Activated T-helper 1 cell treated with anti-CD3 and anti-CD28 coated beads, Interleukin-12 subunit alpha, Interleukin-12 subunit beta, Interleukin-2, Interleukin-4 antibody, amounts not matched to agents 30 ng/mL and 10 ng/mL and 1 ng/mL, durations not matched to agents 14 hours and 24 hours and 36 hours (primary cell): Measurements from ENCODE around the gene ZNF597. TPM values are rescaled to one million over a fixed set of nuclear protein-coding genes. Genes with fewer than 3 reads are reported as not detected.
"Not testable (repeated sequence)": the region's sequence is repeated elsewhere in the genome, so short reads cannot be mapped to it uniquely, and the experiment has no call there.

Experiments used
- DNase-seq: peaks from one replicate; pipeline ENCODE4 v3.0.0; 2021; ENCODE audit warnings: low spot score
- H3K27ac Mint-ChIP-seq: one replicate; pipeline ENCODE4 v1.8.0; 2021; ENCODE audit warnings: mild to moderate bottlenecking, mixed read lengths
- H3K27me3 Mint-ChIP-seq: one replicate; pipeline ENCODE4 v1.8.0; 2022; ENCODE audit warnings: mild to moderate bottlenecking, moderate library complexity, mixed read lengths; ENCODE audit not compliant: insufficient read depth
- H3K36me3 Mint-ChIP-seq: one replicate; pipeline ENCODE4 v1.8.0; 2021; ENCODE audit warnings: low read depth, mixed read lengths
- H3K4me1 Mint-ChIP-seq: one replicate; pipeline ENCODE4 v1.8.0; 2021; ENCODE audit warnings: low read depth, mixed read lengths
- H3K4me3 Mint-ChIP-seq: one replicate; pipeline ENCODE4 v1.8.0; 2021; ENCODE audit warnings: mild to moderate bottlenecking, moderate library complexity, mixed read lengths
- H3K9me3 Mint-ChIP-seq: one replicate; pipeline ENCODE4 v1.8.0; 2021; ENCODE audit warnings: mixed read lengths
- intact Hi-C: fragments of 100-400 bp; cut with micrococcal nuclease; formaldehyde crosslinking; loops from one replicate; pipeline ENCODE4 v1.15.1; 2024
- total RNA-seq: library from RNA; stranded (reverse); gene quantifications from 2 replicates; pipeline ENCODE4 v1.2.3, GENCODE V29; 2022

ZNF597 gene
- total RNA-seq, 1 donor from 2014 or later = 2.6 TPM

DNA sequence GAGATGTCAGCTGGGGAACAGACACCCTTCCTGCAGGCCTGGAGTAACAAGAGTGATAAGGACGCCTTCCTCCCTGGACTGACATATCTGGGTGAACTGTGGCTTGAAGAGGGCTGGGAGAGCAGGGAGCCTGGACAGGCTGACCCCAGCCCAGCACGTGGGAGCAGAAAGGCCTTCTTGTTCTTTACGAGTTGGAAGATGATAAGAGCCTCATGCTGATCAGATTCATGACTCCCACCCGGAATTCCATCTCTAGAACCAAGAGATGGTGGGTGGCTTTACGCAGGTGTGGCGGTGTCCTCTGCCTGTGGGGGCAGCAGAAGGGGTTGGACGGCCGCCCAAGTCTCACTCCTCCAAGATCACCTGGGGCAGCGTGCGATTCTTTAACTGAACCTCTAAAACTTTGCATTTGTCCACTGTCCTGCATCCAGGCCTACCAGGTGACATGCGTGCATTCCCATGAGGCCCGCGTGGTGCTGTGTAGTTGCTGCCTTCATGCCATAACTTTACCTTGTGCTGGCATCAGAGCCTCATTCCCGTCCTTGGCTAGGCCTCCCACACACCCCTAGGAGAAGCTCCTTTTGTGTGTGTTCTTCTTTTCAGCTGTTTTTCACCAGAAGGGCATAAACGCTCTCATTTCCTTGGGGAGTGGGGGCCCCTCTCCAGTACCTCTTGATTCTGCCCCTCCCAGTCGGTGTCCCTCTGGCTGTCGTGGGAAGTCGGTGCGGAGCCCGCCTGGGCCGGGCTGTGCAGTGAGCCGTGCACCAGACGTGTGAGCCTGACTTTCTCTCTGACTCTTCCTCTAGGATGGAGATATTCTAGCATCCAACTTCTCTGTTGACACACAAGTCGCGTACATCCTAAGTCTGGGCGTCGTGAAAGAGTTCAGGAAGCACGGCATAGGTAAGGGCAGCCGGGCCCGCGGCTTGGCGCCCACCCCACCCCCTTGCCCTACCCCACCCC is 38.7 kb upstream of the ZNF597 start:
- H3K36me3 Mint-ChIP-seq = peaks cover 24% of the 10 kb centered on the region
- H3K9me3 Mint-ChIP-seq = no peaks in the 10 kb centered on the region
- H3K27ac Mint-ChIP-seq = peak overlapping the region; percentile 55
- no peak overlapping the region for H3K4me3 Mint-ChIP-seq
- no peak for DNase-seq
- intact Hi-C loops = no loop called here
- no peaks in the 10 kb centered on the region for H3K27me3 Mint-ChIP-seq
- H3K4me1 Mint-ChIP-seq = peaks cover 12% of the 10 kb centered on the region

DNA sequence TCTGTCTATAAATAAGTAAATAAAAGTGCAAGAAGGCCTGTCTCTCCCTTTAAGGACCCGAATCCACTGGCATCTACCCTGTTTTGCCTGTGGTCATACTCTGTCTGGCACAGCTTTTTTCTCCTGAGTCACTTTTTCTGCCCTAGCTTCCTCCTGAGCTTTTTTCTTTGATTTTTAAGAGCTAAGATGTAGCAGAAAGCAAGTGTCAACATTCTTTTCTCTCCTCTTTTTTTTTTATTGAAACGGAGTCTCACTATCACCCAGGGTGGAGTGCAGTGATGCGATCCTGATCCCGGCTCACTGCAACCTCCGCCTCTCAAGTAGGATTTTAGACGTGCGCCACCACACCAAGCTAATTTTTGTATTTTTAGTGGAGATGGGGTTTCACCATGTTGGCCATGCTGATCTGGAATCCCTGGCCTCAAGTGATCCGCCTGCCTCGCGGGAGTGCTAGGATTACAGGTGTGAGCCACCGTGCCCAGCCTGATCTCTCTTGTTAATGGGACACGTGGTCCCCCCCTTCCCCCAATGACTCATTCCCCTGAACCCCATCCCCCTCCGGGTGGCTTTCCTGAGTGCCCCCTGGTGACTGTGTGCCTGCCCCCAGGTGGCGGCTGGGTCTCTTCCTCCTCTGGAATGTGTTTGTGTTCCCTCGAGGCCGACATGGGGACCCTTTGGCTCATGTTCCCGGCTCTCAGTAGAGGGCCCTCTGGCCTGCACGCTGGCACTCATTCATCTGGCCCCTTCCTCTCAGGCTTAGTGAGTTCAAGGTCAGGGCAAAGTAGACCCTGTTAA is 37.8 kb upstream of the ZNF597 start:
- intact Hi-C loops = no loop called here
- H3K4me1 Mint-ChIP-seq = peaks cover 12% of the 10 kb centered on the region

DNA sequence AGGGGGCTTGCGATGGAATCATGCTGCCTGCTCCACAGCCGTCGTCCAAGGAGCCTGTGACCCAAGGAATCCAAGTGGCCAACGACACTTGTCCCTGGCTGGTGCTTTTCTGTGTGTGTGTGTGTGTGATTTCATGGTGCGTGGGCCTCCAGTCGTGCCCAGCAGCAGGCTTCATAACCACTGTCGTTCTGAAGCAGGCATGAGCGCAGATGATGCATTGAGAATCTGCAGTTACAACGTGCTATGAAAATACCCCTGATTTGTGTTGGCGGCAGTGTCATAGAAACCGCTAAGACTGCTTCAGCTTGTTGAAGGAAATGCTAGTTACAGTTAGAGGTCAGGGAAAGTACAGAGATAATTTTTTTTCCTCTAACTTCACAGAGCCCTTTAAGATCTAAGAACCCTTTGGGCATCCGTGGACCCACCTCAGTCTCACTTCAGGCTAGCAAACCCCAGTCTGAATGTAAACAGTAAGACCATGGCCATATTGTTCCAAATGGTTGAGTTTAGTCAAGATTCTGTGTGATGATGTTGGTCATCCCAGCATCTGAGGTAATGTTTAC is 36.4 kb upstream of the ZNF597 start:
- Mint-ChIP-seq H3K27me3 (no peaks in the 10 kb centered on the region), H3K4me3 (no peak overlapping the region), H3K27ac (peak overlapping the region; percentile 27), H3K4me1 (peaks cover 12% of the 10 kb centered on the region), H3K9me3 (no peaks in the 10 kb centered on the region), H3K36me3 (peaks cover 25% of the 10 kb centered on the region)
- intact Hi-C loops = no loop called here
- no peak for DNase-seq

More for the DNA sequence above, 37.8 kb upstream of the ZNF597 start:
- no peaks in the 10 kb centered on the region for H3K9me3 Mint-ChIP-seq
- no peak for DNase-seq
- H3K27me3 Mint-ChIP-seq = no peaks in the 10 kb centered on the region
- H3K4me3 Mint-ChIP-seq = no peak overlapping the region
- H3K36me3 Mint-ChIP-seq = peaks cover 25% of the 10 kb centered on the region
- H3K27ac Mint-ChIP-seq = no peak overlapping the region

DNA sequence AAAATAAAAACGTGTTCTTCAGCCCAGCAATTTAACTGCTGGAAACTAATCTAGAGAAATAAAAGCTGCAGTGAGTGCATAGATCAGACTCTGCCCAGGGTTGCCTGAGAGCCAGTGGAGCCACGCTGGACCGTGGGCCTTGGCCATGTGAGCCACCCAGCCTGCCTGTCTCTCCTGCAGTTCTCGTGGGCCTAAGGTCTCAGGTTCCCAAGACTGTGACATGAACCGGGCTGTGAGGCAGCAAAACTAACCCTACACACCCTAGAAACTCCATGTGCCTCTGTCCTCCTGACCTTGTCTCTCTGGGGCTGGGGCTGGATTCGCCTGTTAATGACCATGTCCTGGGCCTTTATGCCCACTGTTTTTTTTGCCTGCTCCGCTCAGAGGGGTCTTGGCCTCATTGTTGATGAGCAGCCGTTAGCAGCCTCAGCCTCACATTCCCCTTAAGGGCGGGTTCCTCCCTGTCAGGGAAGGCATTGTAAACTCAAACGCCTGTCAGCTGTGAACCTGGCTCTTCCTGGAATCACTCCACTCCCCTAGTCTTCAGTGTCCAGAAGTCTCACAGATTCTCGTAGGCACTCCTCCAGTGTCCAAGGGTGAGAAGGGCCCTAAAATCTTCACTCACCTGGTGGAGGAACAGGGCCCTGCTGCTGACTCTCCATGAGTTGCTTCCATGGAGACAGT is 35.1 kb upstream of the ZNF597 start:
- H3K4me1 Mint-ChIP-seq = peaks cover 13% of the 10 kb centered on the region
- H3K27ac Mint-ChIP-seq = no peak overlapping the region
- H3K9me3 Mint-ChIP-seq = no peaks in the 10 kb centered on the region
- intact Hi-C loops = no loop called here
- H3K36me3 Mint-ChIP-seq = peaks cover 19% of the 10 kb centered on the region
- H3K27me3 Mint-ChIP-seq = no peaks in the 10 kb centered on the region
- no peak for DNase-seq
- H3K4me3 Mint-ChIP-seq = no peak overlapping the region

DNA sequence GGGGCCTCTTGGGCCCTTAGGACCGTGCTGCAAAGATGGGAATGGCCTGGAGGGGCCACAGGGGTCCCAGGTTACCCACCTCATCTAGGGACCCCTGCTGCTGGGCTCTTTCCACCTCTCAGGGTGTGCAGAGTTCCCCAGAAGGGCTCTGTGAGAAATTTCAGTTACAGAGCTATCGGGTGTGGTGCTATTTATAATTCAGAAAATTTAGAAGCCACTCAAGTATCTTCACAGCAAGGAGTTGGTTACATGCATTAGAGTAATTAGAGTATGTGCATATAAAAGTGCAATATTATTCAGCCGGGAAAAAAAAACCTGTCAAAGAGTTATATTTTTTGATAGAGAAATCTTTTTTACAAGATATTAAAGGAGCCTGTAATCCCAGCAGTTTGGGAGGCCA is 33.1 kb upstream of the ZNF597 start:
- H3K4me1 Mint-ChIP-seq = peaks cover 23% of the 10 kb centered on the region
- no peak overlapping the region for H3K27ac Mint-ChIP-seq
- no peak overlapping the region for H3K4me3 Mint-ChIP-seq
- no peaks in the 10 kb centered on the region for H3K27me3 Mint-ChIP-seq
- peaks cover 11% of the 10 kb centered on the region for H3K36me3 Mint-ChIP-seq
- H3K9me3 Mint-ChIP-seq = no peaks in the 10 kb centered on the region
- intact Hi-C loops = no loop called here
- no peak for DNase-seq

DNA sequence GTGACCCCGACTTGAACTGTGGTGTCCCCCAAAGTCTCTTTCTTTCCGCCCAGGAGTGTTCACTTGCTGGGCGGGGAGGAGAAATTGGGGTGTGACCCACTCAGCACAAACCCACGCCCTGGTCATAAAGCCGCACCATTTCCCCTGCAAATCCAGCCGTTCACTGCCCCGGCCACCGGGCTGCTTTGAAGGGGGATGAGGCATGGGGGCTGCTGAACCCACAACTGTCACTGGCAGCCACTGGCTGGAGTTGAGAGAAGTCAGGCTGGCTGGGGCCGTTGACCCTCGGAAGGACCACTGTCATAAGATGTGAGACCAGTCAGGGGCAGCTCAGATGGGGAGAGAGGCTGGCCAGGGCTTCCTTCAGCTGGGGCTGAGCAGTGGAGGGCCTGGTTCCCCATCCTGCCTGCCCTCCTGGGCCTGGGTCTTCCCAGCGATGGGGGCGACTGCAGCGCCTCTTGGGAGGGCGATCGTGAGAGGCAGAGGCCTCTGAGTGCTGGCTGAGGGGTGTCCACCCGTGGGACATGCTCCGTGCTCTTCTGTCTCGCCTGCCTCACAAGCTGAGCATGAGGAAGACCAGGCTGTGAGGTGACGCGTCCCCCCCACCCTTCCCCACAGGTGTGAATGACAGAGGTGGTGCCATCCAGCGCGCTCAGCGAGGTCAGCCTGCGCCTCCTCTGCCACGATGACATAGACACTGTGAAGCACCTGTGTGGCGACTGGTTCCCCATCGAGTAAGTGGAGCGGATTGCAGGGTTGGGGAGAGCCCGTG is 32.5 kb upstream of the ZNF597 start:
- Mint-ChIP-seq H3K27me3 (no peaks in the 10 kb centered on the region), H3K4me3 (no peak overlapping the region)

DNA sequence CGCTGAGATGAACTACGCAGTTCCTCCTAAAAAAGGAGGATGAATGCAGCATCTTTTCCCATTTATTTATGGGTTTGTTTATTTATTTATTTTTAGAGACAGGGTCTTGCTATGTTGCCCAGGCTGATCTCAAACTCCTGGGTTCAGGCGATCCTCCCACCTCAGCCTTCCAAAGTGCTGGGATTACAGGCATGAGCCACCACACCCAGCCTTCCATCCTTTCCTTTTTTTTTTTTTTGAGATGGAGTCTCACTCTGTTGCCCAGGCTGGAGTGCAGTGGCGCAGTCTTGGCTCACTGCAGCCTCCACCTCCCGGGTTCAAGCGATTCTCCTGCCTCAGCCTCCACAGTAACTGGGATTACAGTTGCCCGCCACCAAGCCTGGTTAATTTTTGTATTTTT is 31.6 kb upstream of the ZNF597 start:
- H3K4me3 Mint-ChIP-seq, H3K27me3 Mint-ChIP-seq, H3K27ac Mint-ChIP-seq, intact Hi-C loops, H3K9me3 Mint-ChIP-seq, DNase-seq: not testable (repeated sequence)
- H3K4me1 Mint-ChIP-seq = peaks cover 23% of the 10 kb centered on the region
- H3K36me3 Mint-ChIP-seq = peaks cover 11% of the 10 kb centered on the region

More for the DNA sequence above, 32.5 kb upstream of the ZNF597 start:
- DNase-seq = no peak
- Mint-ChIP-seq H3K9me3 (no peaks in the 10 kb centered on the region), H3K36me3 (peaks cover 11% of the 10 kb centered on the region), H3K27ac (no peak overlapping the region), H3K4me1 (peaks cover 23% of the 10 kb centered on the region)
- intact Hi-C loops = no loop called here

DNA sequence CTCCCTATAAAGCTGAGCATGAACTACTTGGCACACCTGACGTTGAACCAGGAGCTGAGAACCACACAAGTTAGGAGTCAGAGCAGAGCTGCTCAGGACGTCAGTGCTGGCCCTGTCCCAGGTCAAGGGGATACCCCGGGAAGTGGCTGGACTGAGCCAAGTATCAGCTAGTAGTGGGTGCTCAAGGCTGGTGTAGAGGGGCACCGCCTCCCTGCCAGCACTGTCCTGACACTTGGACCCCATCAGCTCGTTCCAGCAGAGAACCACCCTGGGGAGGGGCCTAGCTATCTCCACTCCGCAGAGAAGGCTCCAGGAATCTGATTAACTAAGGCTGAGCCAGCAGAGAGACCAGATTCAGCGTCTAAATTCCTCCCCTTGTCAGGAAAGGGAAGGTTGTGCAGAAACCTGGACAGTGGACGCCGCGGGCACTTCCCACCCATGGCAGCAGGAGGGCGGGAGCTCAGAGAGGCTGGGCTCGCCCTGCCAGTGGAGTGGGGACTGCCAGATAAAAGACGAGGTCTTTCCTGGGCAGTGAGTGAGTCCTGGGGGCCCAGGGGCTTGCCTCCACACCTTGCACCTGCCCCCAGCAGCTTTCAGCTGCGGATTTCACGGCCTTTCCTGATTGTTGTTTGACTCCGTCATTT is 31.0 kb upstream of the ZNF597 start:
- Mint-ChIP-seq H3K4me1 (peaks cover 17% of the 10 kb centered on the region), H3K27ac (no peak overlapping the region), H3K4me3 (no peak overlapping the region), H3K36me3 (peaks cover 11% of the 10 kb centered on the region), H3K9me3 (no peaks in the 10 kb centered on the region), H3K27me3 (no peaks in the 10 kb centered on the region)
- intact Hi-C loops = no loop called here
- DNase-seq = no peak

DNA sequence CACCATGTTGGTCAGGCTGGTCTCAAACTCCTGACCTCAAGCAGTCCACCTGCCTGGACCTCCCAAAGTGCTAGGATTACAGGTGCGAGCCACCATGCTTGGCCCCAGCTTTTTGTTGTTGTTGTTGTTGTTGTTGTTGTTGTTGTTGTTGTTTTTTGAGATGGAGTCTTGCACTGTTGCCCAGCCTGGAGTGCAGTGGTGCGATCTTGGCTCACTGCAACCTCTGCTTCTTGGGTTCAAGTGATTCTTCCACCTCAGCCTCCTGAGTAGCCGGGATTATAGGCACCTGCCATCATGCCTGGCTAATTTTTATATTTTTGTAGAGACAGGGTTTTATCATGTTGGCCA is 30.3 kb upstream of the ZNF597 start:
- DNase-seq, H3K9me3 Mint-ChIP-seq, H3K27me3 Mint-ChIP-seq, intact Hi-C loops, H3K4me3 Mint-ChIP-seq, H3K27ac Mint-ChIP-seq: not testable (repeated sequence)
- peaks cover 11% of the 10 kb centered on the region for H3K36me3 Mint-ChIP-seq
- H3K4me1 Mint-ChIP-seq = peaks cover 12% of the 10 kb centered on the region

DNA sequence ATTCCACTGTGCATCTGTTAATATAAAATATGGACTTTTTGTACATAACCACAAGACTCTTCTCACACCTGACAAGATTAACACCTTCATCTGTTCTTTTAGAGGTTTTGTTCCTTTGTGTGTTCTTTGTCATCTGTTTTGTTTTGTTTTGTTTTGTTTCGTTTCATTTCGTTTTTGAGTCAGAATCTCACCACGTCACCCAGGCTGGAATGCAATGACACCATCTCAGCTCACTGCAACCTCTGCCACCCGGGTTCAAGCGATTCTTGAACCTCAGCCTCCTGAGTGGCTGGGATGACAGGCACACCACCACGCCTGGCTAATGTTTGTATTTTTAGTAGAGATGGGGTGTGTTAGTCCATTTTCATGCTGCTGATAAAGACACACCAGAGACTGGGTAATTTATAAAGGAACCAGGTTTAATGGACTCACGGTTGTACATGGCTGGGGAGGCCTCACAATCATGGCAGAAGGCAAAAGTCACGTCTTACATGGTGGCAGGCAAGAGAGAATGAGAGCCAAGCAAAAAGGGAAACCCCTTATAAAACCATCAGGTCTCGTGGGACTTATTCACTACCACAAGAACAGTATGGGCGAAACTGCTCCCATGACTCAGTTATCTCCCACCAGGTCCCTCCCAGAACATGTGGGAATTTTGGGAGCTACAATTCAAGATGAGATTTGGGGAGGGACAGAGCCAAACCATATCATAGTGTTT is 29.7 kb upstream of the ZNF597 start:
- Mint-ChIP-seq H3K4me1 (peaks cover 14% of the 10 kb centered on the region), H3K36me3 (peaks cover 11% of the 10 kb centered on the region), H3K9me3 (no peaks in the 10 kb centered on the region), H3K4me3 (no peak overlapping the region), H3K27ac (peak overlapping the region; percentile 75), H3K27me3 (no peaks in the 10 kb centered on the region)
- DNase-seq = no peak
- intact Hi-C loops = no loop called here

DNA sequence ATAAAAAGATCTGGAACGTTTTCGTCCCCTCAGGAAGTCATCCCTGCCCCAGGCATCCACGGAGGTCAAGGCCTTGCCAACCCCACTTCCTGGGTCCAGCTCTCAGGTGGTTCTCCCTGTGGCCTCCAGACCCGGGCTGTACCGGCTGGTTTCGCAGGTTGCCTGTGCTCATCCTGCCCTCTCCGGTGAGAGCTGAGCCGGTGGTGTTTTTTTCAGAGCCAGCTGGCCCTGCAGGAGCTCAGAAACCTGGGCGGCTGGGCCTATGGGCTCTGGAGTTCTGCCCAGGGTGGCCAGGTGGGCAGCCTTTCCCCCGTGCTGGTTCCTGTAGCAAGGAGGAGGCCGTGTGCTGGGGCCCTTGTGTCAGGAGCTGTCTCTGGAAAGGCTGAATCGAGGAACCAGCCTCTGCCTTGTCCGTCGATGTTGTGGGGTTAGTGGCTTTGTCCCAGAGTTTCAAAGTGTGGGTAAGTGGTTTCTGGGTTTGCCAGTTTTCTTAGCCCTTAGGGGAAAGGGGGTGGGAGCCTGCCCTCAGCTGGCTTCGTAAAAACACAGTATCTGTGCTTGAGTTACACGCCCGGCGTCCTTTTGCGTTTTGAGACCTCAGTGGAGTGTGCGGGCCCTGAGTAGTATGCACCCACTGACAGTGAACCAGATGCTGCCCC is 28.3 kb upstream of the ZNF597 start:
- DNase-seq = no peak
- Mint-ChIP-seq H3K9me3 (no peaks in the 10 kb centered on the region), H3K36me3 (peaks cover 5% of the 10 kb centered on the region), H3K27me3 (no peaks in the 10 kb centered on the region), H3K4me1 (peaks cover 20% of the 10 kb centered on the region), H3K4me3 (no peak overlapping the region), H3K27ac (no peak overlapping the region)
- intact Hi-C loops = no loop called here
